Glutamatergic neuron (in vitro differentiated cells): ENCODE results near the gene JAG1. TPM values are rescaled to one million over a fixed set of nuclear protein-coding genes. Genes with fewer than 3 reads are reported as not detected.

Experiments
- DNase-seq: peaks from one replicate; pipeline ENCODE4 v3.0.0; 2022
- H3K27ac Mint-ChIP-seq: one replicate; pipeline ENCODE4 v1.8.0; 2020; ENCODE audit warnings: mild to moderate bottlenecking, mixed read lengths, inconsistent platforms; ENCODE audit not compliant: unreplicated experiment
- H3K27me3 Mint-ChIP-seq: one replicate; pipeline ENCODE4 v1.8.0; 2020; ENCODE audit warnings: mild to moderate bottlenecking, moderate library complexity, mixed read lengths, inconsistent platforms; ENCODE audit not compliant: unreplicated experiment
- H3K36me3 Mint-ChIP-seq: one replicate; pipeline ENCODE4 v1.8.0; 2020; ENCODE audit warnings: mild to moderate bottlenecking, mixed read lengths, inconsistent platforms; ENCODE audit not compliant: unreplicated experiment
- H3K4me1 Mint-ChIP-seq: one replicate; pipeline ENCODE4 v1.8.0; 2020; ENCODE audit warnings: mild to moderate bottlenecking, low read depth, mixed read lengths, inconsistent platforms; ENCODE audit not compliant: unreplicated experiment
- H3K4me3 Mint-ChIP-seq: one replicate; pipeline ENCODE4 v1.8.0; 2020; ENCODE audit warnings: mild to moderate bottlenecking, mixed read lengths, inconsistent platforms; ENCODE audit not compliant: unreplicated experiment
- H3K9me3 Mint-ChIP-seq: one replicate; pipeline ENCODE4 v1.8.0; 2020; ENCODE audit warnings: mild to moderate bottlenecking, moderate library complexity, mixed read lengths, inconsistent platforms; ENCODE audit not compliant: unreplicated experiment
- CTCF ChIP-seq: fragments of 200-600 bp; sonication (generic); IDR thresholded peaks from one replicate; pipeline ENCODE4 v1.5.0; 2021; ENCODE audit not compliant: partially characterized antibody, unreplicated experiment
- total RNA-seq: library from RNA; stranded (reverse); fragmentation: NEBNext Ultra II Directional; extraction: Animal tissue kit (Norgen Biotek cat#: 25700); gene quantifications from one replicate; pipeline ENCODE4 v1.2.1, GENCODE V29; 2021; ENCODE audit not compliant: unreplicated experiment

Gene JAG1
- total RNA-seq, 1 donor from 2014 or later, result 11.4 TPM

DNA sequence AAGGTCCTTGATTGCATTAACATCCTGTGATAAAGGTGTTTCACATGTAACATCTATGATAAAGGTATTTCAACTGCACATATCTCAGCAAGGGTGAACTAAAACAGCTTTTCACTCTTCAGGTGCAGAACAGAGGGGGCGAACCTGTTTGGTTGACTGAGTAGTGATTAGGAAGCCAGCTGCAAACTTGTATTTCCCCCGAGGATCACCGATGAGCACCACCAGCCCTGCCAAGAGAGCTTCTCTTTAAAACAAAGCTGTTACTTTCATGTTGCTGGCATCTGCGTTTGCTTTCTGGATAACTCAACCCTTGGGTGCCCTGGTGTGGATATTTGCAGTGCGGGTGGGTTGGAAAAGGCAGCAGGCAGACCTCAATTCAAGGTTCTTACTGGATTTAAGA lies 39.6 kb downstream of the JAG1 start:
- Mint-ChIP-seq H3K36me3 (no peaks in the 10 kb centered on the region), H3K4me1 (peaks cover 11% of the 10 kb centered on the region), H3K4me3 (no peak overlapping the region), H3K27me3 (peaks cover 3% of the 10 kb centered on the region), H3K27ac (no peak overlapping the region), H3K9me3 (no peaks in the 10 kb centered on the region)
- no peak for DNase-seq
- no peak for TF ChIP-seq CTCF

DNA sequence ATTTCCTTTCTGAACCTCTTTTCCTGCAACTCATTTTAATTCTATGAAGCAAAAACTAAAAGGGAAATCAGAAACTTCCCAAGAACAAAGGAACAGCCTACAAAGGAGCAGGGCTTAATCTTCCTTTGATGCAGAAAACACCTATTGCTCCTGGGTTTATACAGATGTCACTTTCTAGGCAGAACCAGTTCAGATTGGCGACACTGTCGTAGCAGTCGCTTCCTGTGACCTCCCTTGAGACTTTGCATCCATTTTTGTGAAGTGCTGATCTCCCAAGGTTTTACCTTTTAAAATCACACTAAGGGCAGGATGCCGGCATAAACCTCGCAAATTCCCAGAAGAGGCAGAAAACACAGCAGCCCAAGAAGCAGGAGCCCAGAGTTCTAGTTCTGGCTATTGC lies 40.1 kb downstream of the JAG1 start:
- H3K27ac Mint-ChIP-seq, result no peak overlapping the region
- H3K4me3 Mint-ChIP-seq, result no peak overlapping the region
- DNase-seq, result no peak
- no peaks in the 10 kb centered on the region for H3K36me3 Mint-ChIP-seq
- no peaks in the 10 kb centered on the region for H3K9me3 Mint-ChIP-seq
- peaks cover 14% of the 10 kb centered on the region for H3K4me1 Mint-ChIP-seq
- H3K27me3 Mint-ChIP-seq, result peaks cover 3% of the 10 kb centered on the region
- TF ChIP-seq CTCF, result no peak

- DNase-seq, result no peak
- H3K27ac Mint-ChIP-seq, result no peak overlapping the region
- H3K27me3 Mint-ChIP-seq, result peaks cover 3% of the 10 kb centered on the region
- H3K9me3 Mint-ChIP-seq, result no peaks in the 10 kb centered on the region
- no peaks in the 10 kb centered on the region for H3K36me3 Mint-ChIP-seq
- TF ChIP-seq CTCF, result no peak
- peaks cover 14% of the 10 kb centered on the region for H3K4me1 Mint-ChIP-seq
- no peak overlapping the region for H3K4me3 Mint-ChIP-seq
Observed at GRCh38 chr20:10632721-10633509, 40.9 kb downstream of the JAG1 start.

DNA sequence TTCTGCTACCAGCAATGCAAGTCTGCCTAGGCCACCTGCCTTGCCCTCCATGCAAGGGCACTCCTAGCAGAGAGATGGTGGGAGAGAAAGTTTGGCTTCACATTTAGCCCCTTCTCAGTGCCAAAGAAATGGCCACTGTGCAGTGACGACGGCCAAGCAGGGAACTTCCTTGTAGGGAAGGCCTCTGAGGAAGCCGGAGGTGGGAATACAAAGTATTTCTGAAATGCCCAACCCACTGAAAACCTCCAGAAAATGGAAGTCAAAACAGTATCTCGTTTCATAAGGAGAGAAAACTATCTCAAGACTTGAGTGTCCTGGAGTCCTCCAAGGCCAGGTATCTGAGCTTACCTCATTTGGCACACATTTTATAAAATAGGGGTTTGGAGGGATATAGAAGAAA lies 42.7 kb downstream of the JAG1 start:
- DNase-seq, result no peak
- TF ChIP-seq CTCF, result no peak
- H3K4me3 Mint-ChIP-seq, result no peak overlapping the region
- no peaks in the 10 kb centered on the region for H3K9me3 Mint-ChIP-seq
- H3K4me1 Mint-ChIP-seq, result peaks cover 23% of the 10 kb centered on the region
- no peak overlapping the region for H3K27ac Mint-ChIP-seq
- peaks cover 3% of the 10 kb centered on the region for H3K27me3 Mint-ChIP-seq
- no peaks in the 10 kb centered on the region for H3K36me3 Mint-ChIP-seq

DNA sequence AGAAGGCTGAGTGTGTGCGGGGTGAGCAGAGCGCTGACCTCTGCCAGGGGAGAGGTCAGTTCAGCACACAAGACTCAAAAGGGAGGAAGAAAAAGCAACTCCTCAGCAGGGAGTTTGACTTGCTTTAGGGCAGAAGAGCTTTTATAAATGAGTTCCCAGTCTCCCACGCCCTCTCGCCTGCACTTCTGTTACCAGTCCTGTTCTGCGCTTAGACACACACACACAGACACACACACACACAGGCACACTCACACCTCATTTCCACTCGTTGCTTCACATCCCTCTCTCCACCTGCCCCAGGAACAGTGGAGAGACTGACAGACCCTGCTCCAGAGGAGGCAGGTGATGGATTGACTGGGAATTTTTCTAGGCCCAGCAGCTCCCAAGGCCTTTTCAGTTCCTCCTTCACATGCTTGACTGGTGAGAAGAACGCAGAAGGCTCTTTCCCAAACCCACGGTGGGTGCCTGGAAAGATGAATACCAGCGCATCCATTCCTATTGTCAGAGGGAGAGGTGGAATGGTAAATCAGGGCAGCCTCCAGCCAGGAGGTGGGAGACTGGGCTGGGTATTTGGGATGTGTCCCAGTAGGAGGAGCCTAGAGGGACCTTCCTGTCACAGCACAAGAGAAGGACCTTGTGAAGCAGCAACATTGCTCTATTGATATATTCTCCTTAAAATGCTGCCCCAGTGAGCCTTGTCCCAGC lies 43.7 kb downstream of the JAG1 start:
- DNase-seq, result no peak
- Mint-ChIP-seq H3K27me3 (peaks cover 3% of the 10 kb centered on the region), H3K27ac (no peak overlapping the region), H3K9me3 (no peaks in the 10 kb centered on the region), H3K4me1 (peaks cover 23% of the 10 kb centered on the region), H3K36me3 (no peaks in the 10 kb centered on the region), H3K4me3 (no peak overlapping the region)
- no peak for TF ChIP-seq CTCF
